Panc1 (cell line): ENCODE results near the gene SMIM38. TPM values are rescaled to one million over a fixed set of nuclear protein-coding genes. Genes with fewer than 3 reads are reported as not detected.

ENCODE experiments used
- ATAC-seq: fragments of 200-7000 bp; cut with Tn5 transposase; 2 replicates; pipeline ENCODE4 v1.9.1; 2020; ENCODE audit warnings: mild to moderate bottlenecking, moderate library complexity
- BruUV-seq: library from RNA; stranded (reverse); fragments of 400-500 nt; replicated peaks from 2 replicates; lab custom pipeline; 2021; lab: Mats Ljungman, UMichigan
- CTCF ChIA-PET: fragments of 300-600 bp; sonication (Branson Sonifier 250); formaldehyde crosslinking; loops from one replicate; lab custom pipeline; 2022; ENCODE audit warnings: antibody characterized with exemption; lab: Charles Lee
- POLR2A ChIA-PET: fragments of 300-600 bp; sonication (Branson Sonifier 250); formaldehyde crosslinking; loops from one replicate; lab custom pipeline; 2022; ENCODE audit warnings: antibody characterized with exemption; lab: Charles Lee
- DNase-seq: peaks from one replicate; pipeline ENCODE4 v3.0.0-alpha.2; 2010; ENCODE audit warnings: low read depth, low spot score
- H3K27ac ChIP-seq: 2 replicates; pipeline ENCODE4 v1.5.1; 2011; ENCODE audit warnings: mild to moderate bottlenecking, low read length, inconsistent platforms
- H3K27me3 ChIP-seq: fragments of 200-500 bp; sonication (Bioruptor generic); 2 replicates; pipeline ENCODE4 v1.6.0; 2014; ENCODE audit warnings: low read length, inconsistent platforms; ENCODE audit not compliant: control insufficient read depth, insufficient read depth
- H3K36me3 ChIP-seq: fragments of 200-500 bp; sonication (Bioruptor generic); 2 replicates; pipeline ENCODE4 v1.5.1; 2014; ENCODE audit warnings: inconsistent platforms, mild to moderate bottlenecking, low read length, moderate library complexity; ENCODE audit not compliant: control insufficient read depth, insufficient read depth
- H3K4me1 ChIP-seq: 2 replicates; pipeline ENCODE4 v1.5.1; 2011; ENCODE audit warnings: inconsistent platforms, mild to moderate bottlenecking, low read length, moderate library complexity; ENCODE audit not compliant: control insufficient read depth, insufficient read depth
- H3K4me3 ChIP-seq, 2 experiments: 2 replicates each; pipeline ENCODE4 v1.5.1; 2011 to 2012; ENCODE audit warnings: low read depth in 2 of 2, low read length in 2 of 2, mild to moderate bottlenecking in 2 of 2, inconsistent platforms in 1 of 2, moderate library complexity in 1 of 2
- H3K9me3 ChIP-seq: fragments of 200-500 bp; sonication (Bioruptor generic); 2 replicates; pipeline ENCODE4 v1.5.1; 2014; ENCODE audit warnings: low read depth, mild to moderate bottlenecking, inconsistent platforms, low read length, moderate library complexity; ENCODE audit not compliant: control insufficient read depth, insufficient read depth
- CTCF ChIP-seq: fragments of 450-650 bp; IDR thresholded peaks from 2 replicates; pipeline ENCODE4 v1.5.1; 2017; ENCODE audit warnings: mild to moderate bottlenecking
- POLR2AphosphoS5 ChIP-seq: IDR thresholded peaks from 2 replicates; pipeline ENCODE4 v1.6.1; 2012; ENCODE audit warnings: mild to moderate bottlenecking, low read depth, low read length, moderate library complexity
- REST ChIP-seq, 2 experiments: IDR thresholded peaks; 2 replicates each; pipeline ENCODE4 v1.6.1; 2011 to 2012; ENCODE audit warnings: low read depth in 2 of 2, control low read depth in 1 of 2, low read length in 1 of 2, mild to moderate bottlenecking in 1 of 2, moderate library complexity in 1 of 2; ENCODE audit not compliant: insufficient read depth in 1 of 2
- SIN3A ChIP-seq: IDR thresholded peaks from 2 replicates; pipeline ENCODE4 v1.6.1; 2012; ENCODE audit warnings: low read depth, mild to moderate bottlenecking, low read length, moderate library complexity, borderline replicate concordance; ENCODE audit not compliant: insufficient read depth
- TCF7L2 ChIP-seq: IDR thresholded peaks from 2 replicates; pipeline ENCODE4 v1.6.1; 2011; ENCODE audit warnings: mild to moderate bottlenecking, low read depth, low read length, inconsistent platforms
- in situ Hi-C: cut with HindIII; loops from 2 replicates; pipeline ENCODE4 v1.10.0; 2016; ENCODE audit warnings: low sequenced_read_pairs, low pct_unique_long_range_greater_than_20kb
- intact Hi-C: fragments of 100-400 bp; cut with micrococcal nuclease; formaldehyde crosslinking; loops from one replicate; pipeline ENCODE4 v1.10.0; 2022; ENCODE audit not compliant: unreplicated experiment
- total RNA-seq: library from RNA; stranded (reverse); gene quantifications from one replicate; pipeline ENCODE4 v1.2.1, GENCODE V29; 2021; ENCODE audit not compliant: unreplicated experiment

SMIM38 gene
- total RNA-seq, 1 experiment from 2014 or later = 0.46 TPM

- no peaks in the 10 kb centered on the region for H3K27me3 ChIP-seq
- no TSS peak for BruUV-seq
- in situ Hi-C loops = no loop called here
- no peak for TF ChIP-seq SIN3A
- ATAC-seq (no peak), DNase-seq (no peak)
- H3K27ac ChIP-seq = peak overlapping the region; percentile 94
- H3K4me1 ChIP-seq = peaks cover 62% of the 10 kb centered on the region
- H3K36me3 ChIP-seq = no peaks in the 10 kb centered on the region
- no peaks in the 10 kb centered on the region for H3K9me3 ChIP-seq
- POLR2A ChIA-PET = no interaction called here
- CTCF ChIA-PET = no interaction called here
- no peak overlapping the region for H3K4me3 ChIP-seq
- intact Hi-C loops = loop anchor here (5.0 kb wide), 1 partner anchor 516 kb away; the partner anchor contains the start of gene CCND1
Measured at GRCh38 chr11:69126286-69126685, 29.4 kb upstream of the SMIM38 start.

GRCh38 chr11:69127081-69127850 lies 28.5 kb upstream of the SMIM38 start:
- no TSS peak for BruUV-seq
- CTCF ChIA-PET = interaction anchor here (0.6 kb wide), 2 partner anchors 117 to 179 kb away, joined by 7 to 8 read pairs; no protein-coding TSS in a partner anchor

More at GRCh38 chr11:69127081-69127850, 28.5 kb upstream of the SMIM38 start:
- POLR2A ChIA-PET = no interaction called here
- H3K4me3 ChIP-seq = no peak overlapping the region
- no peak for TF ChIP-seq SIN3A
- TF ChIP-seq CTCF = no peak
- no peak for TF ChIP-seq TCF7L2
- TF ChIP-seq POLR2AphosphoS5 = no peak
- no peak for TF ChIP-seq REST (IDR thresholded peaks at IDR 0.05; ENCODE audit: insufficient read depth in 1 of 2, low read depth in 2 of 2, low read length in 1 of 2)
- in situ Hi-C loops = no loop called here
- peaks cover 60% of the 10 kb centered on the region for H3K4me1 ChIP-seq
- H3K27me3 ChIP-seq = no peaks in the 10 kb centered on the region
- DNase-seq (no peak), ATAC-seq (no peak)
- H3K27ac ChIP-seq = peak overlapping the region; percentile 94; the same call in 1 of the 2 replicates
- H3K9me3 ChIP-seq = no peaks in the 10 kb centered on the region
- intact Hi-C loops = loop anchor here (5.0 kb wide), 1 partner anchor 515 kb away; the partner anchor contains the start of gene CCND1
- H3K36me3 ChIP-seq = no peaks in the 10 kb centered on the region
